CD4-positive, alpha-beta T cell treated with Interferon gamma for 1 hour (primary cell): ENCODE data around the gene EEA1.
A peak's percentile ranks its signal among the peaks of the same experiment; 100 is the strongest.

Source experiments
- DNase-seq: peaks from one replicate; pipeline ENCODE4 v3.0.0-alpha.2; 2020

The EEA1 gene

GRCh38 chr12:92877904-92878303 lies 51.2 kb downstream of the EEA1 start:
- DNase-seq, result no peak

DNA sequence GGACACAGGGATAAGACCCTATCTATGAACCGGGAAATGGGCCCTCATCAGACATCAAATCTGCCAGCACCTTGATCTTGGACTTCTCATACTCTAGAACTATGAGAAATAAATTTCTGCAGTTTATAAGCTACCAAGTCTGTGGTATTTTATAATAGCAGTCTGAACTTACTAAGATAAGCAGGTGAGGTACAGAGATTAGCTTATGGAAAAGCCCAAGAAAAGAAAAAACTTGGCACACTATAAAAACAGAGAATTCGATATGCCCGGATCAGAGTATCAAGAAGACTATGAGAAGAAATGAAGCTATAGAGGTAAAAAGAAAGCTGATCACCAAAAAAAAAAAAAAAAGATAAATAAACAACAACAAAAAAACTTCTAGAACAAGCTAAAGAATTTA lies 52.6 kb downstream of the EEA1 start:
- DNase-seq, result no peak

DNA sequence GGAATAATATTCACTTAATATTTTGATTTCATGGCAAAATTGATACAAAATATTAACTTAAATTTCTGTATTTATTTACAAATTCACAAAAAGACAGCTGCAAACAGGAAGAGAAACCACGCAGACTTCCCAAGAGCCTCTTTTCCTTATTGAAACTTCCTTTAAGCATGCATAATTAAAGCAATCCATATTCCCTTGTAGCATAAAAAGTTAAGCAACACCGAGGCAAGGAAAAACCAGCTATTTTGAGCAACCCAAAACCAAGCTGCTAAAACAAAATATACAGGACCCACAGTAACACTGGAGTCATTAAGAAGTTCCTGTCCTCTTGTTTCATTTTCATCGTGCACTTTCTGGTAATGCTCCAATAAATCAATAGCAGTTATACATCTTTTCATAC lies 58.0 kb downstream of the EEA1 start:
- no peak for DNase-seq

- no peak for DNase-seq
Observed at GRCh38 chr12:92866418-92866817, 62.7 kb downstream of the EEA1 start.

DNA sequence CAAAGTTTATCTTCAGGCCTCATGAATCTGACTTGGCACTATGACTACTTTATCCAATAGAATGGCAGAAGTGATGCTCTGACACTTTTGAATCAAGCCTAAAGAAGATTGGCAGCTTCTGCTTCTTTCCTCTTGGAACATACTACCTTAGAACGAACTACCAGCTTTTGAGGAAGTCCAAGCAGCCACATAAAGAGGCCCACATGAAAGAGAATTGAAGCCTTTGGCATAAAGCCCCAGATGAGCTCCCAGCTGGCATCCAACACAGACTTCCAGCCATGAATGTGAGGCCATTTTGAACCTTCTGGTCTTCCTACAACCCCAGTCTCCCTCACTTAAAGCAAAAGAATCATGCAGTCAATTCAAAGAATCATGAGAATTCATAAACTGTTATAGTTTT lies 65.8 kb downstream of the EEA1 start:
- no peak for DNase-seq

DNA sequence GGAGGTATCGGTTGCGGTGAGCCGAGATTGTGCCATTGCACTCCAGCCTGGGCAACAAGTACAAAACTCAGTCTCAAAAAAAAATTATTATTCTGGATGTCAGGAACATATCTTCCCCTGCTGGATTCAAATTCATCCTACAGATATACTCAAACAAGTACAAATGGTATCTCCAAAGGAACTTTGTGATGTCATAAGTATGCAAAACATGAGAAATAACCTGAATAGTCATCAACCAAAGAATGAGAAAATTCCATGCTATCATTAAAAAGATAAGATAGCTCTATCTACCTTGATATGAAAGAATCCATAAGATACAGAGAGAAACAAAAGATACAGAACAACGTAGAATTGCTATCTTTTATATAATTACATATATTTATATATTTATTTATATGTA lies 67.7 kb downstream of the EEA1 start:
- DNase-seq, result no peak

GRCh38 chr12:92860521-92860920 lies 68.6 kb downstream of the EEA1 start:
- DNase-seq, result no peak

DNA sequence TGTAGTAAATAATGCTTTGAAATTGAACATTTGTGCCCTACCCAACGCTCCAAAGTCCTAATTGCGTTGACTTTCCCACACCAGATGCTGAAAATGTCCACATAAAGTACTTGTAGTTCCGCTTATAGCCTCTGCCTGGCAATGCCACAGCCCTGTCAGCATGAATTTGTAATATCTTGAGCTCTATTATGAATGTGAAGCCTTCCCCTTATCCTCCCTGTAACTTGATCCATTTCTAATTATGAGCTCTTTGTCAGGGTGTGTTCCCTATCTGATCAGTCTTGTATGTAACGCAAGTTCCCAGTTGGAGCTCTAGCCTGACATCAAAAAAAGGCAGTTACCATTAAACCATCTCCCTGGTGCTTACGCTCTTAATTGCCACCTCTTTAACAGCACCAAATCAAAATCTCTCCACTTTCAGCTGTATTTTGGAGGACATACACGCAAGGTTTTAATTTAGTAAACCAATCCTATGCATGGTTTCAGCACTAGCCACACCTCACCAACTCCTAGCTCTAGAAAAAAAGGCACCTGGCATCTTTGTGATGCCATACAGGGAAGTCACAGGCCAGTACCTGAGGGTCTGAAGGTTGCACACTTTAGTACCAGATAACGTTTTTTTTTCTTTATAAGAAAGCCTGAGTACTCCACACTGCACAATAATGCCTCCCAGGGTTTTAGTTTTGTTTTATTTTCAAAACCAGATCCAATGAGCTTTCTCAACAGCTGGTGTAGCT lies 69.3 kb downstream of the EEA1 start:
- DNase-seq, result no peak

DNA sequence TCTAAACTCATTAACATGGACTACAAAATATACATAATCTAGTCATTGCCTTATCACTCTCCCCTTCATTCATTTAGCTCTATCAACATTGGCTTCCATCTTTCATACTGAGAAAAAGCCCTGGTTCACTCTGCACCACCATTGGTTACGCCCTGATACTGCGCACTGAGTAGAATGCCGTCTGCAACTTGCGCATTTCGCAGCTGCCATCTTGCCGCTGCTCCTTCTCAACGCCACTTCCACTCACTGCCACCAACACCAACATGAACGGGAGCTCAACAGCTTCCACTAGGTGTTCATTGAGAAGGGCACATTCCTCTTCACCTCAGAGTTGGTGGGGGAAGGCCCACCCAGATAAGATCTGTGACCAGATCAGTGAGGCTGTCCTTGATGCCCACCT lies 71.3 kb downstream of the EEA1 start:
- DNase-seq, result no peak

GRCh38 chr12:92854344-92854743 lies 74.8 kb downstream of the EEA1 start:
- no peak for DNase-seq

- no peak for DNase-seq
Observed at GRCh38 chr12:92848740-92849139, 80.4 kb downstream of the EEA1 start.

GRCh38 chr12:92847368-92847767 lies 81.7 kb downstream of the EEA1 start:
- no peak for DNase-seq

DNA sequence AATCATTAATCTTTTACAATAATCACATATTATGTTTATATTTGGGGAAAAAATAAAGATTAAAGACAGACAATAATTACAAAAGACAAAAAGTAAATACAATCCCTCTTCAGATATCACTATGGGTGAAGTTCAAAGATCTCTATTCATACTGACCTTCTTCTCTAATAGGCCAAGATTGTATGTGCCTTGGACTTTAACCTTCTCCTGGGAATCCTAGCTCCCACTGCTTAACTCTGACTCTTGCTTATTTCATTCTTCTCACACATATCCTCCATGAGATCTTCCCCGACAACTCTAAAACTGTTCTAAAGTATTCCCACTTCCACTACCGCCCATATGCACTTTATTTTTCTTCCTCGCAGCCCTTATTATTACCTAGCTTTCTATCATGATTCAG lies 83.8 kb downstream of the EEA1 start:
- no peak for DNase-seq

- DNase-seq, result no peak
Observed at GRCh38 chr12:92844151-92844763, 84.8 kb downstream of the EEA1 start.

GRCh38 chr12:92829686-92830282 lies 99.3 kb downstream of the EEA1 start:
- DNase-seq, result no peak

GRCh38 chr12:92828565-92828964 lies 100.5 kb downstream of the EEA1 start:
- DNase-seq, result no peak

GRCh38 chr12:92827836-92828431 lies 101.2 kb downstream of the EEA1 start:
- peak; percentile 5 for DNase-seq

- DNase-seq, result no peak
Observed at GRCh38 chr12:92821142-92821541, 108.0 kb downstream of the EEA1 start.

GRCh38 chr12:92814584-92814983 lies 114.5 kb downstream of the EEA1 start:
- DNase-seq, result no peak

DNA sequence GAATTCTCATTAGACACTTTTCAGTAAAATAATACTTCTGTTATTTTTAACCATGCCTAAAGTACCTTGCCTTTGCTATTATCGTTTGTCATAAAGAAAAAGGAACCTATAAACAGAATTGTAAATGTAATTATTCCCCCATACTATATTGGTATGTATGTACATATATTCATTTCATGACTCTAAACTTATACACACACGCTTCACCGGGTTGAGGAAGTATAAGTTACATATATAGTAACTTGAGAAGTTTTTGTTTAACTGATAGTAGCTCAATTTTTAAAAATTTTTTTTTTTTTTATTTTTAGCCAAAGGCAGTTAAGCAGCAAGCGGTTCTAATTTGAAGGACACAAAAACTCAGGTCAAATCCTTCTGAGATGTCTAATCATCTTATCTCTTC lies 118.7 kb downstream of the EEA1 start:
- DNase-seq, result no peak

DNA sequence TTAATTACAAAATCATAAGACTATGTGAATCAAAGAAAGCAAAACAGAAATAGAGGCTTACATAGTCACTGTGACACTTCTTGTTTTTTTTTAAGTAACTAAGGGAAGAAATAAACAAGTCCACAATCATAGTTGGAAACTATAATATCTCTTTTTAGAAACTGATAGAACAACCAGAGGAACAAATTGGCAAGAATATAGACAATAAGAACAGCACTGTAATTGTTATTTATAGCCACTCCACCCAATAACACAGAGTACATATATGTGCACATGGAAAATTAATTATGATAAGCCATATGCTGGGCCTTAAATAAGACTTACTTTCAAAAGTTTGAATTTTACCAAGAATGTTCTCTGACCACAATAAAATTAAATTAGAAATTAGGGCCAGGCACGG lies 125.2 kb downstream of the EEA1 start:
- DNase-seq, result no peak

GRCh38 chr12:92802906-92803305 lies 126.2 kb downstream of the EEA1 start:
- no peak for DNase-seq

DNA sequence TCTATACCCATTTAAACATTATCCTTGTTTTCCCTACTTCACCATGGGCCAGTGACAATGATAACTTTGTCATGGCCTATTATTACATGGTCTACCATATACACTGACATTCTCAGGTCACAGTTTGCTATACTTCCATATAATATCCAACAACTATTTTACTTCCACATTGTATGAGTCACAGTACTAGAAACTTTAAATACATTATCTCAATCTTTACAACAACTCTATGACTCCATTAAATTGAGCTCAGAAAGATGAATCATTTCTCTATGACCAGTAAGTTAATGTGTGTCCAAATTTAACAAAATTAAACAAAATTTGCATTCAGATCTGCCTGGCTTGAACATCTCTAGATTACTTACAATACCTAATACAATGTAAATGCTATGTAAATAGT lies 132.4 kb downstream of the EEA1 start:
- DNase-seq, result no peak

DNA sequence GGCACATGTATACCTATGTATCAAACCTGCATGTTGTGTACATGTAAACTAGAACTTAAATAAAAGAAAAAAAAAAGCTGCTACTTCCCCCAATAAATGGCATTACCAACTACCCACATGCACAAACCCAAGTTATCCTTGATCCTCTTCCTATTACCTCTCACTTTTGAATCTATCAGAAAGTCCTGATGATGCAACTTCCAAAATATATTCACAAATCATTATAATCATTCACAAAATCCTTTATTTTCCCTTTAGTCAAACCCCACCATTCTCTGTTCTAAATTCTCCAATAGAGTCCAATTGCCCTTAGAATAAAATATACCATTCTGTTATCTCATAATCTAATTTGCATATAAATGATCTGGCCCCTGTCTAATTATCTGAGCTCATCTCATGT lies 134.3 kb downstream of the EEA1 start:
- DNase-seq, result no peak
